Measurements from ENCODE around the gene VSX1. TPM values are rescaled to one million over a fixed set of nuclear protein-coding genes. Genes with fewer than 3 reads are reported as not detected.

The VSX1 gene
- total RNA-seq, 1 donor: not detected

GRCh38 chr20:25050082-25050481, 31.9 kb downstream of the VSX1 start:
- H3K4me3 ChIP-seq (ENCODE audit: low read depth, low read length): no peak overlapping the region
- TF ChIP-seq CTCF (IDR thresholded peaks at IDR 0.05; ENCODE audit: insufficient read depth, low read length): no peak
- no peak for DNase-seq (ENCODE audit: low read depth)

GRCh38 chr20:25049261-25050060, 32.5 kb downstream of the VSX1 start:
- DNase-seq (ENCODE audit: low read depth): no peak
- no peak for TF ChIP-seq CTCF (IDR thresholded peaks at IDR 0.05; ENCODE audit: insufficient read depth, low read length)
- H3K4me3 ChIP-seq (ENCODE audit: low read depth, low read length): no peak overlapping the region

- no peak for TF ChIP-seq CTCF (IDR thresholded peaks at IDR 0.05; ENCODE audit: insufficient read depth, low read length)
- DNase-seq (ENCODE audit: low read depth): no peak
- H3K4me3 ChIP-seq (ENCODE audit: low read depth, low read length): no peak overlapping the region
Observed at GRCh38 chr20:25048519-25048952, 33.4 kb downstream of the VSX1 start.

GRCh38 chr20:25047766-25048165, 34.2 kb downstream of the VSX1 start:
- TF ChIP-seq CTCF (IDR thresholded peaks at IDR 0.05; ENCODE audit: insufficient read depth, low read length): no peak
- H3K4me3 ChIP-seq (ENCODE audit: low read depth, low read length): no peak overlapping the region
- DNase-seq (ENCODE audit: low read depth): no peak

- H3K4me3 ChIP-seq (ENCODE audit: low read depth, low read length): no peak overlapping the region
- no peak for DNase-seq (ENCODE audit: low read depth)
- TF ChIP-seq CTCF (IDR thresholded peaks at IDR 0.05; ENCODE audit: insufficient read depth, low read length): no peak
Observed at GRCh38 chr20:25046736-25047666, 34.9 kb downstream of the VSX1 start.

- TF ChIP-seq CTCF (IDR thresholded peaks at IDR 0.05; ENCODE audit: insufficient read depth, low read length): no peak
- H3K4me3 ChIP-seq (ENCODE audit: low read depth, low read length): no peak overlapping the region
- no peak for DNase-seq (ENCODE audit: low read depth)
Observed at GRCh38 chr20:25046181-25046641, 35.7 kb downstream of the VSX1 start.

Data from fibroblast of the aortic adventitia (primary cell).